AG08396 (cell line): Measurements from ENCODE around the gene COL12A1.

Source experiments
- DNase-seq: peaks from one replicate; pipeline ENCODE4 v3.0.0; 2012; ENCODE audit warnings: low spot score, mixed read lengths

The COL12A1 gene

GRCh38 chr6:75098709-75099108 lies 107.1 kb downstream of the COL12A1 start:
- DNase-seq = peak; percentile 79

GRCh38 chr6:75096966-75097365 lies 108.9 kb downstream of the COL12A1 start:
- no peak for DNase-seq

- peak; percentile 60 for DNase-seq
These were observed 111.1 kb downstream of the COL12A1 start for GRCh38 chr6:75094614-75095200.

GRCh38 chr6:75091467-75092190 lies 114.2 kb downstream of the COL12A1 start:
- DNase-seq = no peak

GRCh38 chr6:75090576-75090975 lies 115.3 kb downstream of the COL12A1 start:
- DNase-seq = no peak

GRCh38 chr6:75089921-75090320 lies 115.9 kb downstream of the COL12A1 start:
- DNase-seq = no peak

- DNase-seq = no peak
These were observed 116.5 kb downstream of the COL12A1 start for GRCh38 chr6:75089151-75089897.

GRCh38 chr6:75085931-75086635 lies 119.8 kb downstream of the COL12A1 start:
- DNase-seq = no peak

GRCh38 chr6:75084872-75085381 lies 120.9 kb downstream of the COL12A1 start:
- no peak for DNase-seq

- no peak for DNase-seq
These were observed 121.8 kb downstream of the COL12A1 start for GRCh38 chr6:75084018-75084417.

- no peak for DNase-seq
These were observed 123.9 kb downstream of the COL12A1 start for GRCh38 chr6:75081921-75082320.

GRCh38 chr6:75081047-75081446 lies 124.8 kb downstream of the COL12A1 start:
- no peak for DNase-seq

- no peak for DNase-seq
These were observed 126.3 kb downstream of the COL12A1 start for GRCh38 chr6:75079589-75079988.

- DNase-seq = no peak
These were observed 128.2 kb downstream of the COL12A1 start for GRCh38 chr6:75077701-75078100.

- no peak for DNase-seq
These were observed 129.8 kb downstream of the COL12A1 start for GRCh38 chr6:75076009-75076408.

GRCh38 chr6:75070244-75070643 lies 135.6 kb downstream of the COL12A1 start:
- no peak for DNase-seq

GRCh38 chr6:75065523-75065922 lies 140.3 kb downstream of the COL12A1 start:
- no peak for DNase-seq

GRCh38 chr6:75052491-75052890 lies 153.4 kb downstream of the COL12A1 start:
- DNase-seq = no peak

GRCh38 chr6:75049308-75049707 lies 156.5 kb downstream of the COL12A1 start:
- DNase-seq = no peak

GRCh38 chr6:75044846-75045245 lies 161.0 kb downstream of the COL12A1 start:
- DNase-seq = no peak

- DNase-seq = no peak
These were observed 164.5 kb downstream of the COL12A1 start for GRCh38 chr6:75041381-75041780.
